GM12878 (cell line): ENCODE results near the gene ARHGEF38. TPM values are rescaled to one million over a fixed set of nuclear protein-coding genes. Genes with fewer than 3 reads are reported as not detected.

Experiments
- ATAC-seq: fragments of 200-7000 bp; cut with Tn5 transposase; 3 replicates; pipeline ENCODE4 v1.9.1; 2020; ENCODE audit warnings: mild to moderate bottlenecking, moderate library complexity
- BruUV-seq: library from RNA; stranded (reverse); fragments of 400-500 nt; replicated peaks from 2 replicates; lab custom pipeline; 2021; lab: Mats Ljungman, UMichigan
- CTCF ChIA-PET: fragments of 300-600 bp; sonication (Branson Sonifier 250); formaldehyde crosslinking; extraction: SDS; loops from one replicate; lab custom pipeline; 2021; ENCODE audit warnings: inconsistent platforms; lab: Yijun Ruan, JAX
- POLR2A ChIA-PET: fragments of 350-600 bp; formaldehyde crosslinking; extraction: SDS; loops from one replicate; lab custom pipeline; 2021; ENCODE audit warnings: inconsistent platforms; lab: Charles Lee
- RAD21 ChIA-PET: fragments of 300-600 bp; sonication (Branson Sonifier 250); formaldehyde crosslinking; loops from one replicate; lab custom pipeline; 2023; ENCODE audit warnings: antibody characterized with exemption; ENCODE audit not compliant: unreplicated experiment; lab: Charles Lee
- SMC1A ChIA-PET: fragments of 300-600 bp; sonication (Branson Sonifier 250); formaldehyde crosslinking; loops from one replicate; lab custom pipeline; 2023; ENCODE audit not compliant: unreplicated experiment, uncharacterized antibody; lab: Charles Lee
- DNase-seq: peaks from one replicate; pipeline ENCODE4 v3.0.0-alpha.2; 2011; ENCODE audit warnings: low read depth, low spot score
- FAIRE-seq: peaks from 3 replicates; lab custom pipeline; 2011; peaks lifted over from hg19 to GRCh38; lab: Jason Lieb, UNC
- H2AFZ ChIP-seq: 2 replicates; pipeline ENCODE4 v1.6.0; 2011; ENCODE audit warnings: low read depth, low read length, control low read depth; ENCODE audit not compliant: control insufficient read depth
- H3K27ac ChIP-seq: 2 replicates; pipeline ENCODE4 v1.5.1; 2011; ENCODE audit warnings: control low read depth; ENCODE audit not compliant: control insufficient read depth, insufficient read depth
- H3K27me3 ChIP-seq, 2 experiments: replicated peaks in 1 of 2; 2 replicates each; pipeline versions ENCODE4 v1.6.0 to v1.6.1; 2011; ENCODE audit warnings: low read length in 1 of 2; ENCODE audit not compliant: control insufficient read depth in 2 of 2, insufficient read depth in 2 of 2
- H3K36me3 ChIP-seq, 2 experiments: 2 replicates each; pipeline ENCODE4 v1.5.1; 2011; ENCODE audit warnings: low read length in 1 of 2; ENCODE audit not compliant: control insufficient read depth in 2 of 2, insufficient read depth in 2 of 2
- H3K4me1 ChIP-seq: 2 replicates; pipeline ENCODE4 v1.6.1; 2011; ENCODE audit warnings: mild to moderate bottlenecking, low read length, moderate library complexity, mixed read lengths; ENCODE audit not compliant: control insufficient read depth, insufficient read depth
- H3K4me2 ChIP-seq: 2 replicates; pipeline ENCODE4 v1.6.0; 2011; ENCODE audit warnings: control low read depth; ENCODE audit not compliant: control insufficient read depth, insufficient read depth
- H3K4me3 ChIP-seq: fragments of 200-600 bp; sonication (generic); 2 replicates; pipeline ENCODE4 v1.5.1; 2016
- H3K79me2 ChIP-seq: 2 replicates; pipeline ENCODE4 v1.6.0; 2011; ENCODE audit warnings: low read length; ENCODE audit not compliant: control insufficient read depth, insufficient read depth
- H3K9ac ChIP-seq: 2 replicates; pipeline ENCODE4 v1.8.0; 2011; ENCODE audit warnings: low read length, control low read depth, mixed read lengths; ENCODE audit not compliant: control insufficient read depth, insufficient read depth
- H3K9me3 ChIP-seq: replicated peaks from 3 replicates; pipeline ENCODE4 v1.5.1; 2011; ENCODE audit warnings: mild to moderate bottlenecking, low read length; ENCODE audit not compliant: control insufficient read depth, insufficient read depth
- H4K20me1 ChIP-seq: 2 replicates; pipeline ENCODE4 v1.6.0; 2011; ENCODE audit not compliant: control insufficient read depth, insufficient read depth
- BCL11A ChIP-seq: IDR thresholded peaks from 2 replicates; pipeline ENCODE4 v1.6.1; 2011; ENCODE audit warnings: low read depth, low read length
- BMI1 ChIP-seq: fragments of 450-650 bp; IDR thresholded peaks from 2 replicates; pipeline ENCODE4 v1.6.1; 2016; ENCODE audit warnings: mild to moderate bottlenecking, moderate library complexity, borderline replicate concordance
- DPF2 ChIP-seq: fragments of 450-650 bp; IDR thresholded peaks from 2 replicates; pipeline ENCODE4 v1.6.1; 2017; ENCODE audit warnings: mild to moderate bottlenecking
- FOS ChIP-seq: IDR thresholded peaks from 3 replicates; pipeline ENCODE4 v1.6.1; 2011; ENCODE audit warnings: borderline replicate concordance; ENCODE audit not compliant: insufficient read length; ENCODE audit errors: extremely low read depth
- IKZF1 ChIP-seq: fragments of 450-650 bp; conservative IDR thresholded peaks from 2 replicates; pipeline ENCODE4 v1.6.1; 2017; ENCODE audit warnings: antibody characterized with exemption, mild to moderate bottlenecking
- IKZF2 ChIP-seq, 2 experiments: fragments of 450-650 bp; IDR thresholded peaks; 2 replicates each; pipeline ENCODE4 v1.6.1; 2017; ENCODE audit warnings: mild to moderate bottlenecking in 2 of 2, moderate library complexity in 2 of 2
- IRF4 ChIP-seq: IDR thresholded peaks from 2 replicates; pipeline ENCODE4 v1.6.1; 2011; ENCODE audit warnings: low read depth, low read length
- JUNB ChIP-seq: IDR thresholded peaks from 2 replicates; pipeline ENCODE4 v1.6.1; 2016; ENCODE audit warnings: antibody characterized with exemption, mild to moderate bottlenecking
- MTA2 ChIP-seq: fragments of 450-650 bp; IDR thresholded peaks from 2 replicates; pipeline ENCODE4 v1.6.1; 2016; ENCODE audit warnings: low read depth, mild to moderate bottlenecking, moderate library complexity
- RAD51 ChIP-seq: fragments of 450-650 bp; IDR thresholded peaks from 2 replicates; pipeline ENCODE4 v1.6.1; 2016; ENCODE audit warnings: moderate library complexity, mild to moderate bottlenecking, inconsistent platforms
- TCF7 ChIP-seq: IDR thresholded peaks from 2 replicates; pipeline ENCODE4 v1.6.1; 2014; ENCODE audit warnings: antibody characterized with exemption, borderline replicate concordance
- ZBED1 ChIP-seq: IDR thresholded peaks from 2 replicates; pipeline ENCODE4 v1.6.1; 2016; ENCODE audit warnings: borderline replicate concordance
- ZSCAN29 ChIP-seq: fragments of 450-650 bp; IDR thresholded peaks from 2 replicates; pipeline ENCODE4 v1.6.1; 2017; ENCODE audit warnings: mild to moderate bottlenecking, moderate library complexity
- ZZZ3 ChIP-seq: IDR thresholded peaks from 2 replicates; pipeline ENCODE4 v1.6.1; 2011; ENCODE audit warnings: low read depth; ENCODE audit not compliant: control insufficient read depth, insufficient read length
- WGBS: methylation state at CpG from one replicate; pipeline ENCODE4 v1.1.6; 2016; ENCODE audit warnings: low lambda C conversion rate; ENCODE audit not compliant: insufficient replicate concordance, insufficient coverage; ENCODE audit errors: missing lambda C conversion rate; 5-methylcytosine and 5-hydroxymethylcytosine counted together
- in situ Hi-C: fragments of 300-500 bp; cut with MboI; formaldehyde crosslinking; loops from 9 replicates; pipeline ENCODE4 v1.14.3; 2018; ENCODE audit warnings: mixed read lengths
- intact Hi-C: fragments of 100-400 bp; cut with micrococcal nuclease; formaldehyde crosslinking; loops from one replicate; pipeline ENCODE4 v1.14.2; 2022; ENCODE audit not compliant: unreplicated experiment
- polyA plus RNA-seq, 11 experiments: library from polyadenylated mRNA; depleted of rRNA in 4 of 11; unstranded in 6 of 11; stranded (reverse) in 5 of 11; fragments of >200 nt; fragmentation: Nextera tagmentation in 4 of 11; fragmentation: Illumina TruSeq in 1 of 11; extraction: Ambion mirVana in 4 of 11; extraction: Trizol in 1 of 11; gene quantifications; 1 replicate in 1 of 11; 2 replicates in 10 of 11; pipeline versions ENCODE4 v1.2.1 to v1.2.3, GENCODE V29; 2011 to 2016; ENCODE audit warnings: inconsistent platforms in 2 of 11, missing spikeins in 2 of 11, low read depth in 1 of 11
- total RNA-seq, 4 experiments: library from RNA; depleted of rRNA in 3 of 4; stranded (reverse); fragments of >200 nt in 3 of 4; fragmentation: Illumina TruSeq in 1 of 4; extraction: Trizol in 1 of 4; gene quantifications; 2 replicates each; pipeline versions ENCODE4 v1.2.1 to v1.2.3, GENCODE V29; 2013 to 2021
- TF ChIP-seq, protein P1 (sequence below): IDR thresholded peaks from 2 replicates; pipeline ENCODE4 v1.6.1; 2011; ENCODE audit warnings: borderline replicate concordance, low read depth, mild to moderate bottlenecking, moderate library complexity, mixed read lengths, low read length; ENCODE audit not compliant: insufficient read depth; ENCODE audit errors: extremely low read length
- TF ChIP-seq, protein P2 (sequence below): fragments of 450-650 bp; IDR thresholded peaks from 2 replicates; pipeline ENCODE4 v1.6.1; 2017; ENCODE audit warnings: mild to moderate bottlenecking, moderate library complexity
- TF ChIP-seq, protein P3 (sequence below): IDR thresholded peaks from 2 replicates; pipeline ENCODE4 v1.6.1; 2011; ENCODE audit warnings: borderline replicate concordance, low read depth, mild to moderate bottlenecking, moderate library complexity, low read length; ENCODE audit not compliant: insufficient read depth, poor library complexity, severe bottlenecking
- TF ChIP-seq, protein P4 (sequence below): IDR thresholded peaks from 2 replicates; pipeline ENCODE4 v1.6.1; 2011; ENCODE audit warnings: low read depth, mild to moderate bottlenecking, low read length, moderate library complexity, borderline replicate concordance; ENCODE audit errors: extremely low read depth

Gene ARHGEF38
- total and polyA plus RNA-seq, 10 of the 15 experiments (the other 5 are each of a cell fraction or from before 2014, with no cell fraction given) = 0.01 to 1.1 (median 0.09) TPM; not detected in 2

DNA sequence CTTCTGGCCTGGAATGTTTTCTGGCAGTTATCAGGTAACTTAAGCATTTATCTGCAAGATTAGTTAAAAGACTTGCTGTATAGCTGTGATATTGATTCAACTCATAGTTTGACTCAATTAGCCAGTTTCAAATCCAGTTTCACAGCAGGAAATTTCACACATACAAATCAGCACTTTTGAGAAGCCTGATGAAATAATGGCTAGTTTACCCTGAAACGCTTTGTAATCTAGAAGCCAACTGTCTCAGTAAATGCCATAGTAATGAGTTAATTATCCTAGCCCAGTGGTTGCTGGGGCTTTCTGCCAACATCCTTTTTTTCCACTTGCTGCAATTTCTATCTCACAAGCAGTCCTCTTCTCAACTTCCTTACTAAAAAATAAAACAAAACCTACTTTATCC, 53.1 kb downstream of the ARHGEF38 start:
- peak; percentile 71 for ATAC-seq
- TF ChIP-seq JUNB = peak; percentile 63; the same call in 1 of the 2 replicates
- TF ChIP-seq DPF2 = peak; percentile 57; the same call in 1 of the 2 replicates
- 0 out of 2 replicates have a peak, but pooled peaks have one; percentile 33 for TF ChIP-seq ZBED1
- 0 out of 2 replicates have a peak, but pooled peaks have one; percentile 35 for TF ChIP-seq IRF4
- TF ChIP-seq FOS = no peak
- TF ChIP-seq TCF7 = no peak
- TF ChIP-seq, protein P1, sequence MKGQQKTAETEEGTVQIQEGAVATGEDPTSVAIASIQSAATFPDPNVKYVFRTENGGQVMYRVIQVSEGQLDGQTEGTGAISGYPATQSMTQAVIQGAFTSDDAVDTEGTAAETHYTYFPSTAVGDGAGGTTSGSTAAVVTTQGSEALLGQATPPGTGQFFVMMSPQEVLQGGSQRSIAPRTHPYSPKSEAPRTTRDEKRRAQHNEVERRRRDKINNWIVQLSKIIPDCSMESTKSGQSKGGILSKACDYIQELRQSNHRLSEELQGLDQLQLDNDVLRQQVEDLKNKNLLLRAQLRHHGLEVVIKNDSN = no peak
- TF ChIP-seq BMI1 = peak; percentile 39; the same call in 1 of the 2 replicates
- TF ChIP-seq IKZF1 = peak; percentile 78
- TF ChIP-seq, protein P2, sequence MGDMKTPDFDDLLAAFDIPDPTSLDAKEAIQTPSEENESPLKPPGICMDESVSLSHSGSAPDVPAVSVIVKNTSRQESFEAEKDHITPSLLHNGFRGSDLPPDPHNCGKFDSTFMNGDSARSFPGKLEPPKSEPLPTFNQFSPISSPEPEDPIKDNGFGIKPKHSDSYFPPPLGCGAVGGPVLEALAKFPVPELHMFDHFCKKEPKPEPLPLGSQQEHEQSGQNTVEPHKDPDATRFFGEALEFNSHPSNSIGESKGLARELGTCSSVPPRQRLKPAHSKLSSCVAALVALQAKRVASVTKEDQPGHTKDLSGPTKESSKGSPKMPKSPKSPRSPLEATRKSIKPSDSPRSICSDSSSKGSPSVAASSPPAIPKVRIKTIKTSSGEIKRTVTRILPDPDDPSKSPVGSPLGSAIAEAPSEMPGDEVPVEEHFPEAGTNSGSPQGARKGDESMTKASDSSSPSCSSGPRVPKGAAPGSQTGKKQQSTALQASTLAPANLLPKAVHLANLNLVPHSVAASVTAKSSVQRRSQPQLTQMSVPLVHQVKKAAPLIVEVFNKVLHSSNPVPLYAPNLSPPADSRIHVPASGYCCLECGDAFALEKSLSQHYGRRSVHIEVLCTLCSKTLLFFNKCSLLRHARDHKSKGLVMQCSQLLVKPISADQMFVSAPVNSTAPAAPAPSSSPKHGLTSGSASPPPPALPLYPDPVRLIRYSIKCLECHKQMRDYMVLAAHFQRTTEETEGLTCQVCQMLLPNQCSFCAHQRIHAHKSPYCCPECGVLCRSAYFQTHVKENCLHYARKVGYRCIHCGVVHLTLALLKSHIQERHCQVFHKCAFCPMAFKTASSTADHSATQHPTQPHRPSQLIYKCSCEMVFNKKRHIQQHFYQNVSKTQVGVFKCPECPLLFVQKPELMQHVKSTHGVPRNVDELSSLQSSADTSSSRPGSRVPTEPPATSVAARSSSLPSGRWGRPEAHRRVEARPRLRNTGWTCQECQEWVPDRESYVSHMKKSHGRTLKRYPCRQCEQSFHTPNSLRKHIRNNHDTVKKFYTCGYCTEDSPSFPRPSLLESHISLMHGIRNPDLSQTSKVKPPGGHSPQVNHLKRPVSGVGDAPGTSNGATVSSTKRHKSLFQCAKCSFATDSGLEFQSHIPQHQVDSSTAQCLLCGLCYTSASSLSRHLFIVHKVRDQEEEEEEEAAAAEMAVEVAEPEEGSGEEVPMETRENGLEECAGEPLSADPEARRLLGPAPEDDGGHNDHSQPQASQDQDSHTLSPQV = no peak
- 0 out of 2 replicates have a peak, but pooled peaks have one; percentile 29 for TF ChIP-seq BCL11A
- TF ChIP-seq, protein P3, sequence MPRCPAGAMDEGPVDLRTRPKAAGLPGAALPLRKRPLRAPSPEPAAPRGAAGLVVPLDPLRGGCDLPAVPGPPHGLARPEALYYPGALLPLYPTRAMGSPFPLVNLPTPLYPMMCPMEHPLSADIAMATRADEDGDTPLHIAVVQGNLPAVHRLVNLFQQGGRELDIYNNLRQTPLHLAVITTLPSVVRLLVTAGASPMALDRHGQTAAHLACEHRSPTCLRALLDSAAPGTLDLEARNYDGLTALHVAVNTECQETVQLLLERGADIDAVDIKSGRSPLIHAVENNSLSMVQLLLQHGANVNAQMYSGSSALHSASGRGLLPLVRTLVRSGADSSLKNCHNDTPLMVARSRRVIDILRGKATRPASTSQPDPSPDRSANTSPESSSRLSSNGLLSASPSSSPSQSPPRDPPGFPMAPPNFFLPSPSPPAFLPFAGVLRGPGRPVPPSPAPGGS = no peak
- no peak for TF ChIP-seq ZZZ3
- 0 out of 2 replicates have a peak, but pooled peaks have one; percentile 65 for TF ChIP-seq ZSCAN29
- TF ChIP-seq, protein P4, sequence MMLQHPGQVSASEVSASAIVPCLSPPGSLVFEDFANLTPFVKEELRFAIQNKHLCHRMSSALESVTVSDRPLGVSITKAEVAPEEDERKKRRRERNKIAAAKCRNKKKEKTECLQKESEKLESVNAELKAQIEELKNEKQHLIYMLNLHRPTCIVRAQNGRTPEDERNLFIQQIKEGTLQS = no peak
- TF ChIP-seq MTA2 = peak; percentile 94
- peak; percentile 66 to 78; a peak in 3 of 4 replicates for TF ChIP-seq IKZF2 (IDR thresholded peaks at IDR 0.05)
- TF ChIP-seq RAD51 = no peak

More for the DNA sequence above, 53.1 kb downstream of the ARHGEF38 start:
- ChIA-PET CTCF (interaction anchor here (1.2 kb wide), 1 partner anchor 9 kb away, joined by 3 read pairs; no protein-coding TSS in a partner anchor), SMC1A (interaction anchor here (1.6 to 4.9 kb wide), 5 partner anchors 11 to 85 kb away, joined by 4 to 22 read pairs (median 10); no protein-coding TSS in a partner anchor), POLR2A (no interaction called here), RAD21 (interaction anchor here (0.6 to 2.7 kb wide), 2 partner anchors 11 to 25 kb away, joined by 3 to 8 read pairs; no protein-coding TSS in a partner anchor)
- Histone ChIP-seq H3K4me2 (no peak overlapping the region), H3K27me3 (no peaks in the 10 kb centered on the region), H3K4me1 (no peaks in the 10 kb centered on the region), H3K36me3 (no peaks in the 10 kb centered on the region), H3K27ac (no peak overlapping the region), H3K9me3 (no peaks in the 10 kb centered on the region; the same call in 2 of the 3 replicates), H3K4me3 (no peak overlapping the region), H3K9ac (no peak overlapping the region), H2AFZ (no peak overlapping the region; the same call in 1 of the 2 replicates), H3K79me2 (no peaks in the 10 kb centered on the region), H4K20me1 (no peaks in the 10 kb centered on the region)
- BruUV-seq = no TSS peak
- intact Hi-C loops = no loop called here
- FAIRE-seq (no peak), DNase-seq (no peak)
- in situ Hi-C loops = no loop called here
- WGBS = 0% methylated on average over 1 of the region's 1 CpG
